Activated naive CD4-positive, alpha-beta T cell treated with anti-CD3 and anti-CD28 coated beads, Interleukin-2, amount 10 ng/mL, durations not matched to agents 7 days and 5 days (primary cell): Measurements from ENCODE around the gene ACTMAP.

Source experiments
- CTCF ChIA-PET: fragments of 350-600 bp; sonication (Branson Sonifier 250); formaldehyde crosslinking; loops from one replicate; lab custom pipeline; 2021; ENCODE audit warnings: antibody characterized with exemption; lab: Charles Lee
- DNase-seq: peaks from one replicate; pipeline ENCODE4 v3.0.0-alpha.2; 2020
- H3K27ac Mint-ChIP-seq: one replicate; pipeline ENCODE4 v1.8.0; 2021; ENCODE audit warnings: mild to moderate bottlenecking, moderate library complexity, mixed read lengths
- H3K27me3 Mint-ChIP-seq: one replicate; pipeline ENCODE4 v1.8.0; 2021; ENCODE audit warnings: mild to moderate bottlenecking, mixed read lengths
- H3K36me3 Mint-ChIP-seq: one replicate; pipeline ENCODE4 v1.8.0; 2021; ENCODE audit warnings: mixed read lengths
- H3K4me1 Mint-ChIP-seq: one replicate; pipeline ENCODE4 v1.8.0; 2021; ENCODE audit warnings: mixed read lengths
- H3K4me3 Mint-ChIP-seq: one replicate; pipeline ENCODE4 v1.8.0; 2021; ENCODE audit warnings: mild to moderate bottlenecking, moderate library complexity, mixed read lengths
- H3K9me3 Mint-ChIP-seq: one replicate; pipeline ENCODE4 v1.8.0; 2021; ENCODE audit warnings: mixed read lengths

ACTMAP gene

GRCh38 chr19:40700083-40700482 is 50.2 kb downstream of the ACTMAP start:
- Mint-ChIP-seq H3K9me3 (no peaks in the 10 kb centered on the region), H3K27ac (no peak overlapping the region), H3K27me3 (no peaks in the 10 kb centered on the region), H3K36me3 (peaks cover 23% of the 10 kb centered on the region), H3K4me1 (no peaks in the 10 kb centered on the region), H3K4me3 (no peak overlapping the region)
- no peak for DNase-seq
- CTCF ChIA-PET, result no interaction called here

- CTCF ChIA-PET, result no interaction called here
- Mint-ChIP-seq H3K27me3 (no peaks in the 10 kb centered on the region), H3K4me1 (no peaks in the 10 kb centered on the region), H3K9me3 (no peaks in the 10 kb centered on the region), H3K36me3 (peaks cover 8% of the 10 kb centered on the region), H3K4me3 (no peak overlapping the region), H3K27ac (no peak overlapping the region)
- no peak for DNase-seq
These were observed 53.3 kb downstream of the ACTMAP start for GRCh38 chr19:40697007-40697406.

- Mint-ChIP-seq H3K27ac (no peak overlapping the region), H3K27me3 (no peaks in the 10 kb centered on the region), H3K9me3 (no peaks in the 10 kb centered on the region), H3K4me1 (no peaks in the 10 kb centered on the region), H3K4me3 (no peak overlapping the region), H3K36me3 (peaks cover 1% of the 10 kb centered on the region)
- DNase-seq, result no peak
- CTCF ChIA-PET, result no interaction called here
These were observed 54.4 kb downstream of the ACTMAP start for GRCh38 chr19:40695881-40696280.

- H3K4me3 Mint-ChIP-seq, result no peak overlapping the region
- no peaks in the 10 kb centered on the region for H3K27me3 Mint-ChIP-seq
- peaks cover 2% of the 10 kb centered on the region for H3K36me3 Mint-ChIP-seq
- CTCF ChIA-PET, result no interaction called here
- no peak for DNase-seq
- peaks cover 3% of the 10 kb centered on the region for H3K4me1 Mint-ChIP-seq
- H3K27ac Mint-ChIP-seq, result no peak overlapping the region
- no peaks in the 10 kb centered on the region for H3K9me3 Mint-ChIP-seq
These were observed 56.4 kb downstream of the ACTMAP start for GRCh38 chr19:40693896-40694295.

GRCh38 chr19:40693150-40693788 is 57.0 kb downstream of the ACTMAP start:
- no peaks in the 10 kb centered on the region for H3K27me3 Mint-ChIP-seq
- H3K36me3 Mint-ChIP-seq, result peaks cover 2% of the 10 kb centered on the region
- peaks cover 3% of the 10 kb centered on the region for H3K4me1 Mint-ChIP-seq
- DNase-seq, result no peak
- H3K9me3 Mint-ChIP-seq, result no peaks in the 10 kb centered on the region
- CTCF ChIA-PET, result no interaction called here
- H3K4me3 Mint-ChIP-seq, result no peak overlapping the region
- no peak overlapping the region for H3K27ac Mint-ChIP-seq

- CTCF ChIA-PET, result interaction anchor here (1.1 kb wide), 1 partner anchor 115 kb away, joined by 4 read pairs; no protein-coding TSS in a partner anchor
- H3K36me3 Mint-ChIP-seq, result peaks cover 1% of the 10 kb centered on the region
- no peak for DNase-seq
- H3K4me3 Mint-ChIP-seq, result no peak overlapping the region
- H3K4me1 Mint-ChIP-seq, result peaks cover 3% of the 10 kb centered on the region
- no peaks in the 10 kb centered on the region for H3K9me3 Mint-ChIP-seq
- no peak overlapping the region for H3K27ac Mint-ChIP-seq
- H3K27me3 Mint-ChIP-seq, result no peaks in the 10 kb centered on the region
These were observed 58.1 kb downstream of the ACTMAP start for GRCh38 chr19:40692212-40692551.

- H3K27ac Mint-ChIP-seq, result no peak overlapping the region
- no peak overlapping the region for H3K4me3 Mint-ChIP-seq
- DNase-seq, result no peak
- peaks cover 1% of the 10 kb centered on the region for H3K36me3 Mint-ChIP-seq
- peaks cover 3% of the 10 kb centered on the region for H3K4me1 Mint-ChIP-seq
- H3K9me3 Mint-ChIP-seq, result no peaks in the 10 kb centered on the region
- CTCF ChIA-PET, result interaction anchor here (1.1 to 1.6 kb wide), 2 partner anchors 29 to 115 kb away, joined by 4 read pairs; no protein-coding TSS in a partner anchor
- H3K27me3 Mint-ChIP-seq, result no peaks in the 10 kb centered on the region
These were observed 58.7 kb downstream of the ACTMAP start for GRCh38 chr19:40691421-40692211.
